ENCODE results near the gene MED16.
"Not testable (repeated sequence)": the region's sequence is repeated elsewhere in the genome, so short reads cannot be mapped to it uniquely, and the experiment has no call there.

The MED16 gene

GRCh38 chr19:853614-854220 is 39.3 kb downstream of the MED16 start:
- not testable (repeated sequence) for DNase-seq (ENCODE audit: low spot score)

GRCh38 chr19:853014-853585 is 39.9 kb downstream of the MED16 start:
- no peak for DNase-seq (ENCODE audit: low spot score)

DNA sequence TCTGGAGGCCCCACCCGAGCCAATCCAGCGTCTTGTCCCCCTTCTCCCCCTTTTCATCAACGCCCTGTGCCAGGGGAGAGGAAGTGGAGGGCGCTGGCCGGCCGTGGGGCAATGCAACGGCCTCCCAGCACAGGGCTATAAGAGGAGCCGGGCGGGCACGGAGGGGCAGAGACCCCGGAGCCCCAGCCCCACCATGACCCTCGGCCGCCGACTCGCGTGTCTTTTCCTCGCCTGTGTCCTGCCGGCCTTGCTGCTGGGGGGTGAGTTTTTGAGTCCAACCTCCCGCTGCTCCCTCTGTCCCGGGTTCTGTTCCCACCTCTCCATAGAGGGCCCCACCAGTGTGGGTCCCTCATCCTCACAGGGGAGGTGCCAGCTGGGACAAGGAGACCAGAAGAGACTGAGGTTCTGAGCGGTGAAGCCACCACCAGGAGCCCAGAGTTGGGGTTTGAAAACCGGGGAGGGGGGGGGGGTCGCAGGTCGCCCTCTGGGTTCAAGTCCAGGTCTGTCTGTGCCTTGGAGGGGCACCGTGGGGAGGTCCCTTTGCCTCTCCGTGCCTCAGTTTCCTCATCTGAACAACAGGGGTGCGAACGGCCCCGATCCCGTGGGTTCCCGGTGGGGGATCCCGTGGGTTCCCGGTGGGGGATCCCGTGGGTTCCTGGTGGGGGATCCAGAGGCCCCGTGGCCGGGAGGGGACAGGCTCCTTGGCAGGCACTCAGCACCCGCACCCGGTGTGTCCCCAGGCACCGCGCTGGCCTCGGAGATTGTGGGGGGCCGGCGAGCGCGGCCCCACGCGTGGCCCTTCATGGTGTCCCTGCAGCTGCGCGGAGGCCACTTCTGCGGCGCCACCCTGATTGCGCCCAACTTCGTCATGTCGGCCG is 40.6 kb downstream of the MED16 start, which contains the start of gene ELANE:
ELANE (plus strand) TSS at position 168 of the 878 bp plus-strand sequence; CDS start at position 194, 26 bp downstream.
- DNase-seq (ENCODE audit: low spot score) = no peak

DNA sequence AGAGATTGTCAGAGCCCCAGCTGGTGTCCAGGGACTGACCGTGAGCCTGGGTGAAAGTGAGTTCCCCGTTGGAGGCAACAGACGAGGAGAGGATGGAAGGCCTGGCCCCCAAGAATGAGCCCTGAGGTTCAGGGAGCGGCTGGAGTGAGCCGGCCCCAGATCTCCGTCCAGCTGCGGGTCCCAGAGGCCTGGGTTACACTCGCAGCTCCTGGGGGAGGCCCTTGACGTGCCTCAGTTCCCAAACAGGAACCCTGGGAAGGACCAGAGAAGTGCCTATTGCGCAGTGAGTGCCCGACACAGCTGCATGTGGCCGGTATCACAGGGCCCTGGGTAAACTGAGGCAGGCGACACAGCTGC is 42.0 kb downstream of the MED16 start:
- no peak for DNase-seq (ENCODE audit: low spot score)

DNA sequence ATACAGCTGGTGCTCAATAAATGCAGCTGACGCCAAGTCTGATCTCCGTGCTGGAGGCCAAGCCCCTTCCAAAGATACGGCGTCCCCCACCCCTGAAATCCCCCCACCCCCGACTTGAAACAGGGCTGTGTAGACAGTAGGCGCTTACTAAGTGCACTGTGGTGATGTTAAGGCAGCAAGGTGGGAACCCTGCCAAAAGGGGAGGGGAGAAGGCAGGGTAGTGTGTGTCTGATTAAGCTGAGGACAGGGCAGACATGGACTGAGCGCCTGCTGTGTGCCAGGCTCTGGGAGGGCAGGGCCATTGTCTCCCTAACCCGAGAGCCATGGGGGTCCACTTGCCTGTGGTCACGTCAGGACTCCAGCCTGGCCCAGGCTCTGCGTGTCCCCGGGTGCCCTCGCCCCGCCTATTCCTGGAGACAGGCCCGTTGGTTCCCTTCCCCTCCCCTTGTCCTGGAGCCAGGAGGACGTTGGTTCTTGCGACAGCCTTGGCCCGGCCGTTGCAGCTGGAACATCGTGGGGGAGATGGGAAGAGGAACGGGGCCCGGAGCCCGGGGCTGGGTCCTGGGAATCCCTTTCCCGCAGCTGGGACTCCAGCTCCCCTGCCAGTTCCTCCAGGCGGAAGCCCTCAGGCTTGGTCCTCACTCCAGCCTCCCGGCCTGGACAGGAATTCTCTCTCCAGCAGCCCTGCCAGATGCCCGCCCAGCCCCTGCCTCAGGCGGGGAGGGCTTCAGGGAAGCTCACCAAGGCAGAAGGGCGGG is 42.6 kb downstream of the MED16 start:
- peak; percentile 80 for DNase-seq (ENCODE audit: low spot score)

DNA sequence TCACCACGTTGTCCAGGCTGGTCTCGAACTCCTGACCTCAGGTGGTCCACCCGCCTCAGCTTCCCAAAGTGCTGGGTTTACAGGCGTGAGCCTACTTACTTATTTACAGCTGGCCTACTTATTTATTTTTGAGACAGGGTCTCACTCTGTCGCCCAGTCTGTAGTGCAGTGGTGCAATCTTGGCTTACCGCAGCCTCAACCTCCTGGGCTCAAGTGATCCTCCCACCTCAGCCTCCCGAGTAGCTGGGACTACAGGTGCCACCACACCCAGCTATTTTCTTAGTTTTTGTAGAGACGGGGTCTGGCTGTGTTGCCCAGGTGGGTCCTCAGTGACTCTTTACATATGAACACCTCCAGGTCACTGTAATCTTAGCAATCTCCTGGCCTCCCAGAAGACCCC is 43.8 kb downstream of the MED16 start:
- DNase-seq (ENCODE audit: low spot score) = not testable (repeated sequence)

DNA sequence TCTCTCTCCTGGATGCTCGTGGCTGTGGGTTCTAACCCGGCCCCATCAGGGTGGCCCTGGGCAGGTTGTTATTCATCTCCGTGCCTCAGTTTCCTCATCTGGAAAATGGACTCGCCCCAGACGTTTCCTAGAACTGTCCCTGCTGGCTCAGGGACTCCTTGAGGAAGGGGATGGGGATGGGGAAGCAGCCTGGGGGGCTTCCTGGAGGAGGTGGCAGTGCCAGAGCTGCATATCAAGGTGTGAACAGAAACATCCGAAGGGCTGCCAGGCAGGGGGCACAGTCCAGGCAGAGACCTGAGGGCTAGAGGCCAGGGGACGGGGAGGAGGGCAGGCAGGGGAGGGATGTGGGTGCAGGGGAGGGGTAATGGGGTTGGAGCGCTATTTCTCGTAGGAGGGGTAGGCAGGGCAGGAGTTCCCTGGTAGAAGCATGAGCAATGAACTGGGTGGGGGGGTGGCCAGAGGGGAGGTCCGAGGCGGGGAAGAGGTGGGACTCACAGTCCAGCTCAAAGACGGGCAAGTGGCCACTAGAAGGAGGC is 44.5 kb downstream of the MED16 start:
- no peak for DNase-seq (ENCODE audit: low spot score)

DNA sequence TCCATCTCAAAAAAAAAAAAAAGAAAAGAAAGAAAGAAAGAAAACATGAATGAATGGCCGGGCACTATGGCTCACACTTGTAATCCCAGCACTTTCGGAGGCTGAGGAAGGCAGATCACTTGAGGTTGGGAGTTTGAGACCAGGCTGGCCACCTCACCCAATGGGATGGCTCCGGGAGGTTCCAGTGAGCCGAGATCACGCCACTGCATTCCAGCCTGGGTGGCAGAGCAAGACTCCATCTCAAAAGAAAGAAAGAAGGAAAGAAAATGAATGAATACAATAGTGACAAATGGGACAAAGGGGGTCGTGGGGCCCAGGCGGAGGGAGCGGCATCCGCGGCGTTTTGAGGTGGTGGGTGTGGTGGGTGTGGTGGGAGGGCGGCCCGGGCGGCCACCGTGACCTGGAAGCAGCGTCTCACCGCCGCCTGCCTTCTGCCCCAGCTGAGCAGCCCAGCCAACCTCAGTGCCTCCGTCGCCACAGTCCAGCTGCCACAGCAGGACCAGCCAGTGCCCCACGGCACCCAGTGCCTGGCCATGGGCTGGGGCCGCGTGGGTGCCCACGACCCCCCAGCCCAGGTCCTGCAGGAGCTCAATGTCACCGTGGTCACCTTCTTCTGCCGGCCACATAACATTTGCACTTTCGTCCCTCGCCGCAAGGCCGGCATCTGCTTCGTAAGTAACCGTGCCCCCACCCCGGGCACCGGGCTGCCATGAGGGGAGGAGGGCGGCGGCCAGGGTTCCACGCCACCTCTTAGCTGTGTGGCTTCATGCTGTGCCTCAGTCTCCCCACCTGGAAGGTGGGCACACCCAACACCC is 47.1 kb downstream of the MED16 start:
- DNase-seq (ENCODE audit: low spot score) = no peak

GRCh38 chr19:844546-844971 is 48.4 kb downstream of the MED16 start:
- DNase-seq (ENCODE audit: low spot score) = no peak

DNA sequence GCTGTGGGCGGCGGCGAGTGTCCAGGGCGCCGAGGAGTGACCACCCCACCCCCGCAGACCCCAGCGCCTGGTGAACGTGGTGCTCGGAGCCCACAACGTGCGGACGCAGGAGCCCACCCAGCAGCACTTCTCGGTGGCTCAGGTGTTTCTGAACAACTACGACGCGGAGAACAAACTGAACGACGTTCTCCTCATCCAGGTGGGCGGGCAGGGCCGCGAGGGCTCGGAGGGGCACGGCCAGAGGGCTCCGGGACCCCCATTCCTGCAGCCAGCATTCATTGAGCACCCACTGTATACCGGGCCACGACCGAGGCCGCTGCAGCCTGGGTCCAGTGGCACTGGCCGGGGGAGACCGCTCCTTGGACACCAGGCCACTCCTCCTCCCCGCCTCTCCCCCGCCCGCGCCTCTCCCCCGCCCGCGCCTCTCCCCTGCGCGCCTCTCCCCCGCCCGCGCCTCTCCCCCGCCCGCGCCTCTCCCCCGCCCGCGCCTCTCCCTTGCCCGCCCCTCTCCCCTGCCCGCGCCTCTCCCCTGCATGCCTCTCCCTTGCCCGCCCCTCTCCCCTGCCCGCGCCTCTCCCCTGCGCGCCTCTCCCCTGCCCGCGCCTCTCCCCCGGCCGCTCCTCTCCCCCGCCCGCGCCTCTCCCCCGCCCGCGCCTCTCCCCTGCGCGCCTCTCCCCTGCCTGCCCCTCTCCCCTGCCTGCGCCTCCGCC is 49.0 kb downstream of the MED16 start:
- no peak for DNase-seq (ENCODE audit: low spot score)

- DNase-seq (ENCODE audit: low spot score) = no peak
These were observed 49.7 kb downstream of the MED16 start for GRCh38 chr19:843180-843835.

DNA sequence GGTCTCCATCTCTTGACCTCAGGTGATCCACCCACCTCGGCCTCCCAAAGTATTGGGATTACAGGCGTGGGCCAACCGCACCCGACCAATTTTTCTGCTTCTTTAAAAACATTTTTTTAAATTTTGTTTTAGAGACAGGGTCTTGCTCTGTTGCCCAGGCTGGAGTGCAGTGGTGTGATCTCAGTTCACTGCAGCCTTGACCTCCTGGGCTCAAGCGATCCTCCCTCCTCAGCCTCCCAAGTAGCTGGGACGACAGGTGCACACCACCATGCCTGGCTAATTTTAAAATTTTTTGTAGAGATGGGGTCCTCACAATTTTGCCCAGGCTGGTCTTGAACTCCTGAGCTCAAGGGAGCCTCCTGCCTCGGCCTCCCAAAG is 50.2 kb downstream of the MED16 start:
- not testable (repeated sequence) for DNase-seq (ENCODE audit: low spot score)

- DNase-seq (ENCODE audit: low spot score) = no peak
These were observed 52.3 kb downstream of the MED16 start, which contains the start of gene PRTN3 for GRCh38 chr19:840519-841206. PRTN3 (plus strand) TSS chr19:840999; CDS start chr19:841009, 10 bp downstream.

DNA sequence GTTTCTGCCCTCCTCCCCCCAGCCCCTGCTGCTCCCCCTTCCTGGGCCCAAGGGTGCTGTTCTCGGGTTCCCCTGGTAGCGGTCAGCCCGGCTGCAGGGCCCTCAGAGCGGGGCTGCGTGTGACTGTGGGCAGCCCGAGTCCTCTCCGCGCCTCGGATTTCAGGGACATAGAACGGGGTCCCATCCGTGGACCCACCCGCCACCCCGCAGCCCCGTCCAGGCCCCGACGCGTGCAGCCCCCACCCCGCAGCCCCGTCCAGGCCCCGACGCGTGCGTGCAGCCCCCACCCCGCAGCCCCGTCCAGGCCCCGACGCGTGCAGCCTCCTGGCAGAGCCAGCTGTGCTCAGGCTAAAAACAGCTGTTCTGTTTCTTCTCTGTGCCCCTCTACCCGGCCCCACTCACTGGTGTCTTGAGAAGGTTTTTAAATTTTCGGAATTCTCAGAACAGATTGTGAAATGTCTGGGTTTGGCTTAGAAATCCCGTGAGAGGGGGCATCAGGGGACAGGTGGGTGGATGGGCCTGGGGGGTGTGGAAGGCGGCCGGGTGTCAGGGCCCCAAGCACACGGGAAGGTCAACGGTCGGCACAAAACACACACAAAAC is 57.7 kb downstream of the MED16 start:
- no peak for DNase-seq (ENCODE audit: low spot score)

- DNase-seq (ENCODE audit: low spot score) = no peak
These were observed 58.8 kb downstream of the MED16 start for GRCh38 chr19:834216-834615.

- no peak for DNase-seq (ENCODE audit: low spot score)
These were observed 61.3 kb downstream of the MED16 start for GRCh38 chr19:831407-832369.

DNA sequence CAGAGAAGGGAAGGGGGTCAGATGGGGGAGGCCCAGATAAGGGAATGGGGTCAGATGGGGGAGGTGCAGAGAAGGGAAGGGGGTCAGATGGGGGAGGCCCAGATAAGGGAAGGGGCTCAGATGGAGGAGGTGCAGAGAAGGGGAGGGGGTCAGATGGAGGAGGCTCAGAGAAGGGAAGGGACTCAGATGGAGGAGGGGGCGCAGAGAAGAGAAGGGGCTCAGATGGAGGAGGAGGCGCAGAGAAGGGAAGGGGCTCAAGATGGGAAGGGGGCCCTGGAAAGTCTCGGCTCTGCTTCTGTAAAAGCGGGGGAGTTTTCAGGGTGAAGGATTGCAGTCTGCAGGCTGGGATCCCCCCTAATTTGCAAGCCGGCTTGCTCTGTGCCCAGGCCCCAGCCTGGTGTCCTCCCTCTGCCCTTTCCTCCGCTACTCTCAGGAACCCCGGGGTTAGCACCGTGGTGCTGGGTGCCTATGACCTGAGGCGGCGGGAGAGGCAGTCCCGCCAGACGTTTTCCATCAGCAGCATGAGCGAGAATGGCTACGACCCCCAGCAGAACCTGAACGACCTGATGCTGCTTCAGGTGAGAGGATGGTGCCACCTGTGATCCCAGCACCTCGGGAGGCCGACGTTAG is 63.7 kb downstream of the MED16 start:
- DNase-seq (ENCODE audit: low spot score) = no peak

Data from HuH-7.5 (cell line).